ENCODE results near the gene TNRC6C.

Gene TNRC6C

DNA sequence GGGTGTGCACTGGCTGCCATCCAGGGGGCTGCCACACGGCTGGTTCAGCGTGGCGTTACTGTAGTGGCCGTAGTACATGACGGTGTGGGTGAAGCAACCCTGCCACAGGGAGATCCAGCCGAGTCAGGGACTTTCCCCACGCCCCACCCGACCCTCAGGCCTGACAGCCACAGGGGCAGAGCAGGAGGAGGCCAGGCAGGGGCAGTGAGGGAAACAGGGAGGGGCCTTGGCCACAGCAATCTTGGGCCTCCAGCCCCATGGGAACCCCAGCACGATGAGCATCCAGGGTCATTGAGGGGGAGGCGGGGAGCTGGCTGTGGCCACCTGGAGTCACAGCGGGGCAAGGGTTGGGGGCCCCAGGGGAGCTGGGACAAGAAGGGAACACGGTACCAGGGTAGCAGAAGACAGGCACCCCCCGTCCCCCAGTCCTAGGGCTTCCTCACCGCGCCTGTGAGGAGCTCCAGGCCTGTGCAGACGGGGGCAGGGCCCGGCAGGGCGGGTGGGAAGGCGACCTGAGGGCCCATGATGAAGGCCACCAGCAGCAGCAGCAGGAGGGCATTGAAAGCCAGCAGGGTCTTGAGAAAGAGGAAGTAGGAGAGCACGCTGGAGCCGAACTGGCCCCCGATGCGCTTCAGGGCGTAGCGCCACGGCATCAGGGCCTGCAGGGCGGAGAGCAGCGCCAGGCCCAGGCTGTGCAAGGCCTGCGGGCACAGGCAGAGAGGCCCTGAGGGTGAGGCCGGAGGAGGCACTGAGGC is 165.8 kb downstream of the TNRC6C start:
- no peak for TF ChIP-seq ZNF274 (IDR thresholded peaks at IDR 0.05; ENCODE audit: low read depth, low read length)

DNA sequence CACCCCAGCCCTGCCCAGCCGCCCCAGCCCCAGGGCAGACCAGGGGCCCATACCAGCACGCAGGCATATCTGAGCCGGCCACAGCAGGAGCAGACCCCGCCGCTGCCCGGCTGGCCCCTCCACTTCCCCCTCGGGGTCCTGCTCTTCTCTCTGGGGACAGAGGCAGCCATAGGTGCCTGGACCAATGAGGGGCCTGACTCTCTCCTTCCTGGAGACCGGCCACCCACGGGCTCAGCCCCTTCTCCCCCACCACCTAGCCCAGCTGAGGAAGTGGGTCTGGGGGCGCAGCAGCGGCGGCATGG is 166.3 kb downstream of the TNRC6C start:
- no peak for TF ChIP-seq ZNF274 (IDR thresholded peaks at IDR 0.05; ENCODE audit: low read depth, low read length)
- peak overlapping the region; percentile 24; the same call in 1 of the 2 replicates for H3K4me3 ChIP-seq (ENCODE audit: low read length)

More for the DNA sequence above, 165.8 kb downstream of the TNRC6C start:
- H3K4me3 ChIP-seq (ENCODE audit: low read length), result peak overlapping the region; percentile 24; the same call in 1 of the 2 replicates

DNA sequence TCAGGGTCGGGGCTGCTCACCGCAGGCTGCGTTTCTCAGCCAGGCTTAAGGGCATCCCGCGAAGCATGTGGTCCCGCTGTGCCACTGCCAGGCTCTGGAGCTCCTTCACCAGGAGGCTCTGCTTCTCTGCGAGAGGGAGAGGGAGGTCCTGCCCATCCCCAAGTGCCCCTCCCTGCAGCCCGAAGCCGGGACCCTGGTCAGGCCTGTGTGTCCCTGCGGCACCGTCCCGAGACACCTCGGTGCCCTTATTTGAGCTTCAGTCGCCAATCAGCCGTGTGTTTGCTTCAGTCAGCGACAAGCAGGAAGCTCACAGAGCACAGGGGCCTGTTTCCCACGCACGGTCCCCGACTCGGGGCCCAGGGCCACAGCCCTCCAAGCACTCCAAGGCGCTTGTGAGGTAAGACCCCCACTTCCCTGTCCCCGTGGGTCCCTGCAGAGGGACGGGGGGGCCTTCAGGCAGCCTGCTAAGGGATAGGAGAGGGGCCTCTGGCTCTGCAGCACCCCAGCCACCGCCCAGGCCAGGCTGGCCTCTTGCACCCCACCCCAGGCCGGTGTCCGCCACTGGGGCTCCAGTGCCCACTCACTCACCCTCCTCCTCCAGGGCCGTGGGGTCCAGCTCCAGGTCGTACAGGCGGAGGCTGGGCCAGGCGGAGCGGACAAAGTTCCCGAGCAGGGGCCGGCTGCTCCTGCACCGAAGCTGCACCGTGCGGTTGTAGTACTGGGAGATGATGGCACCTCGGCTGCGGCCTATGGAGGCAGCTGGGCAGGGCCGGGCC is 166.8 kb downstream of the TNRC6C start:
- no peak for TF ChIP-seq ZNF274 (IDR thresholded peaks at IDR 0.05; ENCODE audit: low read depth, low read length)
- H3K4me3 ChIP-seq (ENCODE audit: low read length), result peak overlapping the region; percentile 24; the same call in 1 of the 2 replicates

DNA sequence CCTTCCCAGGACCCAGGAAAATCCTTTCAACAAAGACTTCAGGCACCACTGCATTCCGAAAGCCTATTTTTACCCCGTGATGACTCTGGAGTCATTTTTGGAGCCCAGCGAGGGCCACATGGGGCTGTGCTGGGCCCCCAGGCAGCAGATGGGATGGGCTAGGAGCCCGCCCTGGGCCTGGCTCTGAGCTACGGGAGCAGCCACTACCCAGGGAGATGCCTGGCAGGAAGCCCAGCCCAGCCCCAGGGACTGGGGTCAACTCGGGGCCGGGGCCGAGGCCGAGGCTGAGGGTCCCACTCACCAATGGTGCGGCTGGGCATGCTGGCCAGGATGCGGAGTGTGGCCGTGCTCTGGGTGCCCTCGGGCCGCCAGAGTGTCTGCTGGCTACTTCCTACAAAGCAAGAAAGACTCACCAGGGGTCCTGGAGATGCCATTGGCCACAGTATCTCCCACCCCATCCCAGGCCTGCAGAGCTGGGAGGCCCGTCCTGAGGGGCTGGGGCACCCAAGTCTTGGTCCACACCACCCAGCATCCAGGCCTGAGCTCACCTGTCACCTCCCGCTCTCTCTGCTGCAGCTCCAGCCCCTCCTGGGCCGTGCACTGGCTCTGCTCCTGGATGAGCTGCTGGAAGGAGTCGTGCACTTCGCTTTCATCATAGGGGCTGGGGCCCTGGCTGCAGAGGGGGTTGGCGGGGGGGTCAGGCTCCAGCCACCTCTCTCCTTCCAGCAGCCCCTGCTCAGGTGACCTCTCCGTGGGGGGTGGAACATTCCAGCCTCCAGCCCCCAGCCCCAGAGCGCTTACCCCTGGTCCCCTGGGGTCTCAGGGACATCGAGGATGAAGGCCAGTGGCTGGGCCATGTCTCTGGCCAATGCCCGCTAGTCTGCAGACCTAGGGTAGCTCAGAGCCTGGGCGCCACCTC is 167.7 kb downstream of the TNRC6C start:
- peak overlapping the region; percentile 89; the same call in 1 of the 2 replicates for H3K4me3 ChIP-seq (ENCODE audit: low read length)
- no peak for TF ChIP-seq ZNF274 (IDR thresholded peaks at IDR 0.05; ENCODE audit: low read depth, low read length)

DNA sequence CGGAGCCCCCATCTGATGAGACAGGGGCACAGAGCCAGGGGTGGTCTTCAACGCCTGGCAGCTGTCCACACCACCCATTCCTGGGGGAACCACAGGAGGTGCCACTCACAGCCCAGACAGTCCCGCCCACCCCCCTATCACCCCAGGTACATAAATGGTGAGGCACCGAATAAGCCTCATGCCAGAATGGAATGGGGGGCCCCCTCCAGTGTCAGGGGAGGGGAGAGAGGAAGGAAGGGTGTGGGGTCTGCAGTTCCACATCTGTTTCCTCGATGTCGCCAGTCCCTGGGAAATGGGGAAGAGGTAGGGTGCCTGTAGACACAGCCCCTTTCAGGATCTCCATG is 168.4 kb downstream of the TNRC6C start:
- H3K4me3 ChIP-seq (ENCODE audit: low read length), result peak overlapping the region; percentile 89; the same call in 1 of the 2 replicates
- TF ChIP-seq ZNF274 (IDR thresholded peaks at IDR 0.05; ENCODE audit: low read depth, low read length), result no peak

DNA sequence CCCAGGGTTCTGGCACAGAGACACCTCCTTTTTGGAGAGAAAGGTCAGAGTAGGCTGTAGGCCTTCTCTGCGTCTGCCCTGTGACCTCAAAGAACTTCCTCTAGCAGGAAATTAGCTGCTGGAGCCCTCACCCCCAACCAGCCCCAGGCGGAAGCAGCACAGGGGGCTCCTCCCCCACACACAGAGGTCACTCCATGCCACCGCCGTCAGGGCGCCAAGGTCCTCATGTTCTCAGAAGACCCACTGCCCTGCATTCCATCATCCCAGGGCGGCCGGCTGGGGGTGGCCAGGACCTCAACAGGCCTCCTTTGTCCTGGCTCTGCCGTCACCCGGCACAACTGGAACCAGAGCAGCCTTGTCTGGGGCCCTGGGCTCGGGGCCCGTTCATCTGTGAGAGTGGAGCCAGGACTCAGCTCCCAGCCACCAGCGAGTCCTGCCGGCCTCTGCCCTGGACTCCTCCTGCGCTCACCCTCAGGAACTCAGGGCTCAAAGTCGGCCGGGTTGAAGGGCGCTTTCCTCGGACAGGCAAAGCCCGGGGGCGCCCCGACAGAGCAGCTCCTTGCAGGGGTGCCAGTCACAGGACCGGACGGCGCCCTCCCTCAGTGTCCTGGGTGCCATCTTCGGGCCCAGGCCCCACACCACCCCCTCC is 168.9 kb downstream of the TNRC6C start:
- peak overlapping the region; percentile 89 for H3K4me3 ChIP-seq (ENCODE audit: low read length)
- no peak for TF ChIP-seq ZNF274 (IDR thresholded peaks at IDR 0.05; ENCODE audit: low read depth, low read length)

DNA sequence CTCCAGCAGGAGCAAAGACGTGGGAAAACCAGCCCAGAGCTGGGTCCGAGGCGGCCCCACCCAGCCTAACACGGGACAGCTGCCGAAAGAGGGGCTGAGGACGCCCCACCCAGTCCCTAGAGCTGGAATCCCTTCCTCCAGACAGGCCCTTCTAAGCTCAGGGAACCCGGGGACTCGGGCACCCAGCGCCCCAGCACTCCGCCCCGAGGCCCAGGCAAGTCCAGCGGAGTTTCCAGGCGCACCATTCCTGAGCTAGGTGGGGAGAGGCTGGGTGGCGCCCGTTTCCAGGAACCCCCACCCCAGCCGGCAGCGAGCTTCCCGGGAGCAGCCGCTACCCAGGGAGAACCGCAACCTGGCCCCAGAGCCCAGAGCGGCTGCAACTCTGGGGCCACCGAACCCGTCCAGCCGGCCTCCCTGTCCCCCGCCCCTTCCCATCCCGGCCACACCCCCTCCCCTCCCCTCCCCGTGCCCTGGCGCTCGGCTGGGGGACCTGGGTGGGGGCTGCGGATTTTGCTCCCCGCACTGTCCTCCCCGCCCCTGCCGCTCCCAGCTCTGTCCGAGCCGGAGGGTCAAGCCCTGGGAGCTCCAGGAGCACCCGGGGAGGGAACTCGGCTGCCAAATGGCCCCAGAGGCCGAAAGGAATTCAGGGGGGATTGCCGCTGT is 169.5 kb downstream of the TNRC6C start:
- no peak for TF ChIP-seq ZNF274 (IDR thresholded peaks at IDR 0.05; ENCODE audit: low read depth, low read length)

DNA sequence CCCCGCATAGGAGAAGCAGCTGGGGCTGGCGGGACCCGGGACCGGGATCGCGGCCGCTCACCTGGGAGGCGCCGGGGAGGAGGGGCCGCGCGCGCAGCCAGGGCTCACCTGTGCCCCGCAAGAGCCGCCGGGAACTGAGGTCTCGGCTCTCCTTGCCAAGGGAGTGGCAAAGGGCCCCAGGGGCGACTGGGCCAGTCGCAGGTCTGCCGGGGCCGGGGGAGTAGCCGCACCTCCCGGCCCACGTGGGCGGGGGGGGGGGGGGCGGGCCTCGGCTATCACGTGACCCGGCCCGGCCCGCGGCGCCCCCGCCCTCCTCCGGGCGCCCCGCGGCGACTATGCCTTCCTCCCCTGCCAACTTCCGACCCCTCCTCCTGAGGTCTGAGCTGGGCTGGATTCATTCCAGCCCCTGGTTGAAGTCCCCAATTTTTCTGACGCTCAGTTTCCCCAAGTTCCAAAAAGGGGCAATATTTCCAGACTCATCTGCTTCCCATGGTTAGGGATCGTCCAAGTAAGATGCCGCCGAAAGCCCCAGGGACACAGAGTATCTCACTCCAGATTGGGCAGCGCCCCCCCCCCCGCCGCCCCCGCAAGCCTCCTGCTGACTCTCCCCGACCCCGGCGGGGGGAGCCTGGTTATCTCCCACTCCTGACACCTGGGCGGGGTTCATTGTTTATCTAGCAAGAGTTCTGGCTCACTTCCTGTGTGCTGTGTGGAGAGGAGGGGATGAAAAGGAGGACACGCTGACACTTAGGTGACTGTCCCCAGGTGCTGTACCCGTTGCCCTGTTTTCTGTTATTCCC is 170.2 kb downstream of the TNRC6C start, which contains the start of gene TMC6:
Gene TMC6 (minus strand): TSS at position 205 of the 800 bp plus-strand sequence. CDS start 1,923 bp downstream, outside the sequence.
- peak within 1 kb of the TSS; percentile 89 for H3K4me3 ChIP-seq (ENCODE audit: low read length)
- no peak for TF ChIP-seq ZNF274 (IDR thresholded peaks at IDR 0.05; ENCODE audit: low read depth, low read length)

More for the DNA sequence above, 169.5 kb downstream of the TNRC6C start:
- H3K4me3 ChIP-seq (ENCODE audit: low read length), result peak overlapping the region; percentile 89

DNA sequence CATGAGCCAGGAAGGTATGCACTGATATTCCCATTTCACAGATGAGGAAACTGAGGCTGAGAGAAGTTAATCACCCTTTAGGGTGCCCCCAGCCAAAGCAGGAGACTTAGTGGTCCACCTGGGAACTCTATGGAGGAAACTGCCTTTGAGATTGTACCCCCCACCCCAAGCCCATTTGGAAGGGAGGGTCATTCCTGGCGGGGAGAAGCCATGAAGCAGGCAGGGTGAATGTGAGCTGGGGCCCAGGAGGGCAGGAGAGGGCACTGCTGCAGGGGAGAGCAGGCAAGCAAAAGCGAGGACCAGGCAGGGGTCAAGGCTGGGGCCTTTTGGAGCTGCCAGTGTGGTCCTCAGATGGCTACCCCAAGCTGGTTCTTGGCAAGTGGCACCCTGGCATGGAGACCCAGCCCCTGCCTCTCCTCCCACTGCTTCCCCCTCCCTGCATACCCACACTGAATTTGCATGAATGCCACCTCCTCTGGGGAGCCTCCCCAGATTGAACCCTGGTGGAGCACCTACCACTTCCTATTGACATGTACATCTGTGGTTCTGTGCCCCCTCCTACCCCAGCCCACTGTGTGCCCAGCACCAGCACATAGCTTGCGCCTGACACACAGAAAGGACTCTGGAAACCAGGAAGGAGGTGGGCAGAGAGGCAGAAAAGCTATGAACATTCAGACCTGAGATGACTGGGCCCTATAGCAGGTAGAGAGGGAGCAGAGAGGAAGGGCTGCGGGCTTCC is 171.0 kb downstream of the TNRC6C start:
- peak overlapping the region; percentile 60; the same call in 1 of the 2 replicates for H3K4me3 ChIP-seq (ENCODE audit: low read length)
- TF ChIP-seq ZNF274 (IDR thresholded peaks at IDR 0.05; ENCODE audit: low read depth, low read length), result no peak

DNA sequence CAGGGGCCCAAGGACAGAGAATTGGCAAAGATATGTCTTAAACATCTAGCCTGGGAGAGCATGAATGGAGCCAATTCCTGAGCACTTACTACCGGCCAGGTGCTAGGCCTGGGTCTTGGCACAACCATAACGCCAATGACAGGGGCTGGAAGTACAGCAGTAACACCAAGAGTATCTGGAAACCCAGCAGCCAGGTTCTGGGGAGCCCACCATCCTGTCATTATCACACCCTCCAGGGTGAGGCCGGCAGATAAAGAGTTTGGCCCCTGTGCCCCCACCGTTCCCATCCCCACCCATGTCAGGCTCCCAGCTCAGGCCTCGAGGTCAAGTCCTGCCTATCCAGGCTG is 171.6 kb downstream of the TNRC6C start:
- TF ChIP-seq ZNF274 (IDR thresholded peaks at IDR 0.05; ENCODE audit: low read depth, low read length), result no peak
- peak overlapping the region; percentile 60; the same call in 1 of the 2 replicates for H3K4me3 ChIP-seq (ENCODE audit: low read length)

DNA sequence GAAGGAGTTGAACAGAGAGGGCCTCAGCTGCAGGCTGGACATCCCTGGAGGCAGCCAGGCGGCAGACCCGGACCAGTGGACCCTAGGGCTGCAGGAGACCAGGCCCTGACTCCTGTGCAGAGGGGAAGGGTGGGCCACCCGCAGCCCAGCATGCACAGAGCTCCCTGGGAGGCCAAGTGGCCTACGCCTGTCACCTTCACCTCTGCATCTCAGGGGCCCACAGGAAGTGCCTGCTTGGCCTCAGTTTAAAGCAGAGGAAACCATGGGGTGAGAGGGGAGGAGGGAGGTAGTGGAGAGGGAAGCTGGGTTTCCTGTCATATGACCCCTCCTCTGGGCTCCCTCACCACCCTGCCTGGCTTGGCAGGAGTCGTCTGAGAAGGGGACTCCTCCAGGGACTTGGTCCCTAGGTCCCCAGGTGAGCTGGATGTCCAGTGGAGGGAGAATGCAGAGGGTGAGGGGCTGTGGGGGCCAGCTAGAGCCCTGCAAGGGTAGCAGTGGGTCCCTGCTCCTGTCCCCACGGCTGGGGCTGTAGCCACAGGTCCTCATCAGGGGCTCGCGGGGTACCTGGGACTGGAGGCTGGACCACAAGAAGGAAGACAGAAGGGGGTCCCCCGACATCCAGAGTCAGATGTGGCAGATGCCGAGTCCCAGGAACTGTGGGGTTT is 172.1 kb downstream of the TNRC6C start, which contains the start of gene TMC8:
Gene TMC8 (plus strand): TSS at position 335 of the 665 bp plus-strand sequence. CDS start 818 bp downstream, outside the sequence.
- no peak for TF ChIP-seq ZNF274 (IDR thresholded peaks at IDR 0.05; ENCODE audit: low read depth, low read length)
- peak within 1 kb of the TSS; percentile 60; the same call in 1 of the 2 replicates for H3K4me3 ChIP-seq (ENCODE audit: low read length)
